HG03066 (cell line): ENCODE data around the gene ATP4A.

Source experiments
- ATAC-seq: cut with Tn5 transposase; IDR thresholded peaks from one replicate; pipeline ENCODE4 v1.9.1; 2021; ENCODE audit warnings: low read depth; ENCODE audit not compliant: unreplicated experiment

ATP4A gene

DNA sequence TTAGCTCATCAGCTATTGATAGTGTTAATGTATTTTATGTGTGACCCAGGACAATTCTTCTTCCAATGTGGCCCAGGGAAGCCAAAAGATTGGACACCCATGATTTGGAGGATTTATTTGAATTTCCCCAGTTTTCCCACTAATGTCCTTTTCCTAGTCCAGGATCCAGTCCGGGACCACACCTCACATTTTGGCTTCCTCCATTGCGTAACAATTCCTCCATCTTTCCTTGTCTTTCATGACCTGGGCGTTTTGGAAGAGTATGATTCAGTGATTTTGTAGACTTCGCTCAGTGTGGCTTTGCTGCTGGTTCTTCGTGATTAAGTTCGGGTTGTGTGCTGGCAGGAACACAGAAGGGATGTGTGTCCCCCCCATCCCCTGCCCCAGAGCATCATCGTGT, 3.3 kb upstream of the ATP4A start:
- no peak for ATAC-seq

DNA sequence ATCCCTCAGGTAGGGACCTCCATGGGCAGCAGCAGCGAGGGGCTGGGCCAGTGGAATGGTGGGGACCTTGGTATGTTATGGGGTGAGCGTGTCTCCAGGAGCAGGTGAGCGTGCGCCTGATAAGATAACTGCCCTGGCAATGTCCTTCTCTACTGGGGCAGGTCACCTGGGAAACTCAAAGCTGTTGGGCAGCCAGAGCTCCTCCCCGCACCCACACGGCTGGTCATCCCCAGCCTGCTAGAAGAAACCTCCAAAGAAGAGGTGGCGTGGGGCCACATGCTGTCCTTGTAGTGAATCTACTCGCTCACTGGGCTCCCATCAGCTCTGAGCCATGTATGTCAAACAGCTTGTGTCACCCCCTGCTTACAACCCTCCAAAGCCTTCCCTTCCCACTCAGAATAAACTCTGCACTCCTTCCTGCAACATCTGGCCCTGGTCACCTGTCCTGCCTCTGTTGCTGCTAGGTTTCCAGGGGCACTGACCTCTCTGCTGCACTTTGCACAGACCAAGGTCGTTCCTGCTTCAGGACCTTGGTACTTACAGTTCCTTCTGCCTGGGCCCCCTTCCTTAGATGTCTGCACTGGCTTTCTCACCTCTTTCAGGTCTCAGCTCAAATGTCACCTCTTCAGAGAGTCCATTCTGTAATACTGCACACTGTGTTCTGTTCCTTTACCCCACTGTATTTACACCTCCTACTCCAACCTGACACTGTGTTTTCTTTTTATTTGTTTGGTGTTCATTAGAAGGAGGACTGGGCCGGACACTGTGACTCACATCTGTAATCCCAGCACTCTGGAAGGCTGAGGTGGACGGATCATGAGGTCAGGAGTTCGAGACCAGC, 1.8 kb upstream of the ATP4A start:
- ATAC-seq: no peak

- ATAC-seq: no peak
Measured at GRCh38 chr19:35562776-35563175, 682 bp downstream of the ATP4A start.

GRCh38 chr19:35562336-35562735, 1.1 kb downstream of the ATP4A start:
- no peak for ATAC-seq

DNA sequence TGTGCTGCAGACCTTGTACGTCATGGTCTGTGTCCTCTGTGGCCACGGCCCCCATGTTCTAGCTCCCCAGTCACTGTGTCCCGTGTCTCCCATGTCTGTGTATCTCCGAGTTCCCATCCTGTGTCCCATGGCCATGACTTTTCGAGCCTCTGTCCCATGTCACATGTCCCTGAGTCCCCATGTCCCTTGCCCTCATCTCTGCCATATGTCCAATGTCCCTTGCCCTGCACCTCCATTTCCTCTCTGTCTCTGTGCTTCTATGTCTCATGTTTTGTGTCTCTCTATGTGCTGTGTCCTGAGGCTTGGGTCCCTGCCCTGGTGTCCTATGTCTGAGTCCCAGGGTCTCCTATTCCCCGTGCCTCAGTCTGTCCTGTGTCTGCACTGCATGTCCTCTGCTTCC, 2.0 kb downstream of the ATP4A start:
- no peak for ATAC-seq

- ATAC-seq: no peak
Measured at GRCh38 chr19:35560677-35561076, 2.8 kb downstream of the ATP4A start.

GRCh38 chr19:35560271-35560670, 3.2 kb downstream of the ATP4A start:
- ATAC-seq: no peak

DNA sequence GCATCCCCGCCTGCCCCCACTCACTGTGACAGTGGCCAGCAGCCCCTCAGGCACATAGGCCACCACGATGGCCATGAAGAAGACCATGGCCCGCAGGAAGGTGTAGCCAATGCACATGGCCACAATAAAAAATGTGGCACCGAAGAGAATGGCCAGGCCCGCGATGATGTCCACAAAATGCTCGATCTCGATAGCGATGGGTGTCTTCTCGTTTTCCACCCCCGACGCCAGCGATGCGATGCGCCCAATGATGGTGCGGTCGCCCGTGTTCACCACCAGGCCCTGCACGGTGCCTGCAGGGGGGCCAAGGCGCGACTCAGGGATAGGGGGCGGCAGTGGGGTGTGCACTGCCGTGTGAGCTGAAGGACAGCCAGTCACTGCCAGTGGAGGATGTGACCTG, 3.7 kb downstream of the ATP4A start:
- no peak for ATAC-seq

GRCh38 chr19:35559281-35559659, 4.2 kb downstream of the ATP4A start:
- ATAC-seq: no peak

DNA sequence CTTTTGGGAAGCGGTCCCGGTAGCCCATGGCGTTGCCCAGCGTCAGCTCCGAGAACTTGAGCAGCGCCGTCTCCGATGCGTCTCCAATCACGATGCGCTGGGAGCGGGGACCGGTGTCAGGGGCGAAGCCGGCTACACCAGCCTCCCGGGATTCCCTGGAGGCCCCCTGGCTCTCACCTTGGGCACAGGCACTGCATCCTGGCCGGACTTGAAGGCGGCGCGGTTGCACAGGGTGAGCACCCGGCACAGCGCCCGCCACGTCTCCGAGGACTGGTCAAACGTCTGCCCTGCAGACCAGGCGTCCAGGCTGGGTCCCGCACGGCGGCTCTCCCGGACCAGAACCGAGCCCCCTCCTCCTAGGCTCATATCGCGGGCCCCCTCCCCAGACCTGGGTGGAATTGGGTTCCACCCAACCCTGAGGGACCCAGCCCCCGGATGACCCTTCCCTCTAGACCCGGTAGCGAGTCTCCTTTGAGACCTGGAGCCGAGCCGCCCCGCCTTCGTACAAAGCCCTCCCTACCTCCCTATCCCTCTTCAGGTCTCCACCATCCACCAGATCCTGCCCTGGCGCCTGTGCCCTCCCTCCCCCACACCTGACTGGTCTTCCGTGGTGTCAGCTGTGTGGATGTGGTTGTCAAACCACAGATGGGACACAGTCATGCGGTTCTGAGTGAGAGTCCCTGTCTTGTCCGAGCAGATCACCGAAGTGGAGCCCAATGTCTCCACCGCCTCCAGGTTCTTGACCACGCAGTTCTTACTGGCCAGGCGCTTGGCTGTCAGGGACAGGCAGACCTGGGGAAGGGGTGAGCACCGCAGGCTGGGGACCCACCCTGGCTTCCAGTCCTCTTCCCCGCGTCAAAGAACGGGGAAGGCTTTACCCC, 4.8 kb downstream of the ATP4A start:
- no peak for ATAC-seq

DNA sequence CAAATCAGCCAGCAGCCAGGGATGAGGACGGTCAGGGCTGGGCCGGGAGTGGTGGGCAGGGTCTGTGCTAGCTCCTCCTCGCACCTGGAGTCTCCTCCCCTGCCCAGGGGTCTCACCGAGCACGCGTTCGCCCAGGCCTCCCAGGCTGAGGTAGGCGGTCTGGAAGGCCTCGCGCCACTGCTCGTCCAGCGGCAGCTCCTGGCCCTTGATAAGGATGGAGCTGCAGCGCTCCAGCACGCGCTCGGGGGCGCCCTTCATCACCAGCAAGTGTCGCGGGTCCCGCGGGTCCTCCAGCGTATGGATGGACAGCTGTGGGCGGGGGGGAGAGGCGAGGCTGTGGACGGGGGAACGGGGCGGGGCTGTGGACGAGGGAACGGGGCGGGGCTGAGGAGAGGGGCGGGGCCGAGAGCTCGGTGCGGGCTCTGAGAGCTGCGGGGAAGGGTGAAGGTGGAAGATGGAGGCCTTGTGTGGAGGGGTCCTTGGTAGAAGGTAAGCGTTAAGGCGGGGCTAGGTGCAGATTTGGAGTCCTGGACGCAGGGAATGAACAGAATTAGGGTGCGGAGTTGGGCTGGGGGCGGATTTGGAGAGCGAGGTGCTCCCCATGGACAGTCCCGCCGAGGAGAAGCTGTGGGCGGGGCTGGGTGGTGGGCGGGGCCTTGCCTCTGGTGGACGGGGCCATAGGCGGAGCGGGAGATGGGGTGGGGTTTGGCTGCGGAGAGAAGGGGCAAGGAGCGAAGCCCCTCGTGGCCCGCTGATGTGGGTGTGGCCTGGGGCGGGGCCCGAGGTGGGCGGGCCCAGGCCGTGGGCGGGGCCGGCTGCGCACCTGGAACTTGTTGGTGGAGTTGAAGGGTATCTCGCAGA, 5.7 kb downstream of the ATP4A start:
- no peak for ATAC-seq

GRCh38 chr19:35556846-35557538, 6.5 kb downstream of the ATP4A start:
- ATAC-seq: no peak

GRCh38 chr19:35556025-35556590, 7.3 kb downstream of the ATP4A start:
- no peak for ATAC-seq

DNA sequence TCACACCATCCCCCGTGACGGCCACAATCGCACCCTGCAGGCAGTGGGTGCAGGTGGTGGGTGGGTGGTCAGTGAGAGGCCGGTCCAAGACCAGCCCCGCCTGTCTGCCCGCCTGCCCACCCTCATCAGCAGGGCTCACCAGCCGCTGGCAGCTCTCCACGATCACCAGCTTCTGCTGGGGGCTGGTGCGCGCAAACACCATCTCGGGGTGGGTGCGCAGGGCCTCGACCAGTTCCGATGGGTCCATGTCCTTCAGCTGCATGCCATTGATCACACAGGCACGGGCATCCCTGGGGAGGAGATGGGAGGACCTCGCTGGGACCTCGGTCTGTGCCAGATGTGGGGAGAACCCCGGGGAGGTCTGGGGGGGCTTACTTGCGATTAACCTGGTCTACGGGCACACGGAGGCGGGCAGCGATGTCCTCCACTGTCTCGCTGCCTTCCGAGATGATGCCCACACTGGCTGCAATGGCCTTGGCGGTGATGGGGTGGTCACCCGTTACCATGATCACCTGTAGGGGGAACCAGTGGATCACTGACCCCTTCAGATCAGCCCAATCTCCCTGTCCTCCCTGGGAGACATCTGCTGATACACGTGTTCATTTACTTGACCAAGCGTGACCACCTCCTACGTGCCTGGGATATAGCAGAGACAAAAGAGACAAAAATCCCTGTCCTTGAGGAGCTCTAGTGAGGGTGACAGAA, 8.0 kb downstream of the ATP4A start:
- ATAC-seq: no peak

DNA sequence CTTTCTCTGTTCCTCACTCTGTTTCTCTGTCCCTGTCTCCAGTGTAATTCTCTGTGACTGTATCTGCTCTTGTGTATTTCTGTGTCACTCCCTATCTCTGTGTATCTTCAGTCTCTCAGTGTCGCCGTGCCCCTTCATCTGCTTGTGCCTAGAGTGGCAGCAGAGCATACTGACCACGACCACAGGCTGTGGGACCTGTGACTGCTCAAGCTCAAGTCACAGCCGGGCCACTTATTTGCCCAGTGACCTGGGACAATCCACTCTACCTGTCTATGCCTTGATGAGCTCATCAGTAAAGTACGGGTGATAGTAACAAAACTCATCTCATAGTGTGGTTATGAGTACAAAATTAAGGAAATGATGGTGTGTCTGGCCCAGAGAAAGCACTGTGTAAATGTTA, 9.4 kb downstream of the ATP4A start:
- no peak for ATAC-seq

DNA sequence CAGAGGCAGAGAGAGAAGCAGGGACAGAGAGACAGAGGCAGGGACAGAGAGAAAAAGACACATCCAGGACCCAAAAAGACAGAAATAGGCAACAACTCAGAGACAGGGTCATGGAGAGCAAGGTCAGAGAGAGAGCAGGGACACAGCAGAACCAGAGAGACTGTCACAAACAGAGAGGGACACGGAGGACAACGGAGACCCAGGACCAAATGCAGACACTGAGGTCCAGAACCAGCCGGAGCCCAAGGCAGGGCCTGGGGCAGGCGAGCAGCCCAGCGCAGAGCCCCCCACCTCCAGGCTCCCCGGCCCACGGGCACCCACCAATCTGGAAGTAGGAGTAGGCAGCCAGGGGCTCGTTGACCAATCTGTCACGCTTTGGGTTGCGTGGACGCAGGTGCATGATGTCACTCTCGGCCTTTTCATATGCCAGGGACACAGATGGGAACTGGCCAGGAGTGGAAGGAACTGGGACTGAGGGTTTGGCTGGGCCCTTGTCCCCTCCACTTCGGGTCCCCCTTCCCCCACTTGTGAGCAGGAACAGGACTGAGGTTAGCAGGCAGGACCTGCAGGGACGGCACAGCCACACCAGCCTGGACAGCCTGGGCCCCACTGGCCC, 10.0 kb downstream of the ATP4A start:
- no peak for ATAC-seq

DNA sequence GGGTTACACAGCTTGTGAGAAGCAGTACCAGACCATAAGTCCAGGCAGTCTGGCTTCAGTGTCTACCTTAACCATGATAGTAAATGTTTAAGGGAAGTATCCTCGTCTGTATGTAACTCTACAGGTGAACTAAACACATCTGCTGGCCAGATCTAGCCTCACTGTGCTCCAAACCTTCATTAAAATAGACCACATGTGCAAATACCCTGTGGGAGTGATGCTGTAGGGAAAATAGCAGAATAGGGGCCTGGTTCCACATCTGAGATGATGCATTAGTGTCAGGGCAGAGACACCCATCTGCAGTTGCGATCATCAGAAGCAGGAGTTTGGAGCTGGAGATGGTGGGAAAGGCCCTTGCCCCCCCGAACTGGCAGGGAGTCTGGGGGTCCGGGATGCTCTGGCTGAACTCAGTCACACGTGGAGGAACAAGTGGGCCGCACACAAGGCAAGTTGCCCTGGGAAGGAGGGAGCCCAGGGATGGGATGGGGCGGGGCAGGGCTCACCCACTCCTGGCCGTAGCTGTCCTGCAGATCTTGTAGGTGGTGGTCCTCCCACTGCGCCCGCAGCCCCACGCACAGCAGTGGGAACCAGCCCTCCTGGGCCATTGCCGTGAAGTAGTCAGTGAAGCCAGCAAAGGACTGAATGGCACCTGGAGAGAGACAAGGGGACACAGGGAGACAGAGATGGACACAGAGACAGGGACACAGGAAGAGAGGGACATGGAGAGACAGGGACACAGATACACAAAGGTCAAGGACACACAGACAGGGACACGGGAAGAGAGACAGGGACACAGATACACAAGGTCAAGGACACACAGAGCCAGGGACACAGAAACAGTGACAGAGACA, 10.7 kb downstream of the ATP4A start:
- ATAC-seq: no peak
